CD14-positive monocyte (primary cell): Measurements from ENCODE around the gene KIF18A. TPM values are rescaled to one million over a fixed set of nuclear protein-coding genes. Genes with fewer than 3 reads are reported as not detected.

ENCODE experiments used
- DNase-seq, 3 donors: peaks; one replicate each; pipeline ENCODE4 v3.0.0-alpha.2; 2011 to 2022
- H2AFZ ChIP-seq: 2 replicates; pipeline ENCODE4 v1.6.0; 2012; ENCODE audit warnings: mild to moderate bottlenecking, low read depth, low read length, inconsistent platforms; ENCODE audit not compliant: insufficient read depth, poor library complexity, severe bottlenecking
- H3K27ac ChIP-seq, 2 donors: 1 replicate in 1 of 2; 2 replicates in 1 of 2; pipeline ENCODE4 v1.5.1; 2012 to 2013; ENCODE audit warnings: low read length in 2 of 2, control low read depth in 1 of 2, inconsistent platforms in 1 of 2, low read depth in 1 of 2, mild to moderate bottlenecking in 1 of 2
- H3K27me3 ChIP-seq, 2 donors: one replicate each; pipeline versions ENCODE4 v1.6.0 to v1.6.1; 2011 to 2013; ENCODE audit warnings: low read length in 2 of 2; ENCODE audit not compliant: control insufficient read depth in 2 of 2, insufficient read depth in 2 of 2
- H3K36me3 ChIP-seq, 2 donors: replicated peaks in 1 of 2; 1 replicate in 1 of 2; 2 replicates in 1 of 2; pipeline versions ENCODE4 v1.5.1 to v1.6.1; 2012 to 2013; ENCODE audit warnings: low read length in 2 of 2, control low read depth in 1 of 2, inconsistent platforms in 1 of 2, mild to moderate bottlenecking in 1 of 2; ENCODE audit not compliant: insufficient read depth in 2 of 2, control insufficient read depth in 1 of 2
- H3K4me1 ChIP-seq, 2 donors: 1 replicate in 1 of 2; 2 replicates in 1 of 2; pipeline versions ENCODE4 v1.5.1 to v1.6.1; 2012 to 2013; ENCODE audit warnings: low read length in 2 of 2, control low read depth in 1 of 2, inconsistent platforms in 1 of 2, mild to moderate bottlenecking in 1 of 2, moderate library complexity in 1 of 2; ENCODE audit not compliant: insufficient read depth in 2 of 2, control insufficient read depth in 1 of 2
- H3K4me2 ChIP-seq: replicated peaks from 2 replicates; pipeline ENCODE3; 2012; ENCODE audit warnings: low read length, moderate library complexity, mild to moderate bottlenecking; ENCODE audit not compliant: poor library complexity, severe bottlenecking; ENCODE audit errors: extremely low read depth
- H3K4me3 ChIP-seq, 3 experiments: fragments of 200-600 bp in 1 of 3; sonication (generic) in 1 of 3; replicated peaks in 1 of 3; 1 replicate in 2 of 3; 2 replicates in 1 of 3; pipeline ENCODE4 v1.5.1; 2011 to 2013; ENCODE audit warnings: low read length in 3 of 3, mild to moderate bottlenecking in 3 of 3, control low read depth in 2 of 3, low read depth in 2 of 3, inconsistent platforms in 1 of 3, moderate library complexity in 1 of 3
- H3K79me2 ChIP-seq: 2 replicates; pipeline ENCODE4 v1.6.0; 2012; ENCODE audit warnings: mild to moderate bottlenecking, control low read depth, inconsistent platforms, low read length, moderate library complexity; ENCODE audit not compliant: insufficient read depth
- H3K9ac ChIP-seq: 2 replicates; pipeline ENCODE4 v1.6.0; 2017; ENCODE audit warnings: low read length, mild to moderate bottlenecking; ENCODE audit not compliant: insufficient read depth, poor library complexity, severe bottlenecking
- H3K9me3 ChIP-seq, 2 donors: replicated peaks in 1 of 2; 1 replicate in 1 of 2; 2 replicates in 1 of 2; pipeline versions ENCODE4 v1.5.1 to v1.6.1; 2012 to 2013; ENCODE audit warnings: low read length in 2 of 2, control low read depth in 1 of 2; ENCODE audit not compliant: control insufficient read depth in 1 of 2, insufficient read depth in 1 of 2
- H4K20me1 ChIP-seq: 2 replicates; pipeline ENCODE4 v1.6.0; 2012; ENCODE audit warnings: mild to moderate bottlenecking, low read length, control low read depth, moderate library complexity; ENCODE audit not compliant: insufficient read depth
- H3K27ac Mint-ChIP-seq, 7 donors: one replicate each; pipeline ENCODE4 v1.8.0; 2020; ENCODE audit warnings: mild to moderate bottlenecking in 7 of 7, mixed read lengths in 7 of 7, moderate library complexity in 6 of 7, inconsistent platforms in 2 of 7
- H3K27me3 Mint-ChIP-seq, 3 donors: one replicate each; pipeline ENCODE4 v1.8.0; 2021 to 2022; ENCODE audit warnings: low read depth in 3 of 3, mild to moderate bottlenecking in 3 of 3, mixed read lengths in 3 of 3, moderate library complexity in 3 of 3, inconsistent platforms in 1 of 3
- H3K36me3 Mint-ChIP-seq, 2 donors: one replicate each; pipeline ENCODE4 v1.8.0; 2020; ENCODE audit warnings: mixed read lengths in 2 of 2, inconsistent platforms in 1 of 2, mild to moderate bottlenecking in 1 of 2
- H3K4me1 Mint-ChIP-seq: one replicate; pipeline ENCODE4 v1.8.0; 2020; ENCODE audit warnings: mild to moderate bottlenecking, mixed read lengths
- H3K4me3 Mint-ChIP-seq, 2 donors: one replicate each; pipeline ENCODE4 v1.8.0; 2020; ENCODE audit warnings: mild to moderate bottlenecking in 2 of 2, mixed read lengths in 2 of 2, moderate library complexity in 1 of 2
- H3K9me3 Mint-ChIP-seq, 7 donors: one replicate each; pipeline ENCODE4 v1.8.0; 2020 to 2022; ENCODE audit warnings: mixed read lengths in 7 of 7, mild to moderate bottlenecking in 6 of 7, moderate library complexity in 6 of 7, inconsistent platforms in 2 of 7
- CTCF ChIP-seq: fragments of 200-600 bp; IDR thresholded peaks from one replicate; pipeline ENCODE4 v1.8.0; 2022; ENCODE audit warnings: antibody characterized with exemption, mild to moderate bottlenecking
- WGBS: methylation state at CpG from one replicate; pipeline ENCODE4 v1.1.5; 2013; ENCODE audit warnings: missing lambda C conversion rate; ENCODE audit not compliant: insufficient coverage; 5-methylcytosine and 5-hydroxymethylcytosine counted together
- intact Hi-C, 2 donors: fragments of 100-400 bp; cut with micrococcal nuclease; formaldehyde crosslinking; loops; one replicate each; pipeline versions ENCODE4 v1.15.0 to v1.15.1; 2023
- polyA plus RNA-seq, 3 donors: library from polyadenylated mRNA; depleted of rRNA in 1 of 3; unstranded in 2 of 3; stranded (reverse) in 1 of 3; fragments of 300-500 nt in 2 of 3; fragments of >200 nt in 1 of 3; fragmentation: Illumina TruSeq in 2 of 3; gene quantifications; 1 replicate in 2 of 3; 2 replicates in 1 of 3; pipeline ENCODE4 v1.2.3, GENCODE V29; 2012 to 2021

The KIF18A gene
- polyA plus RNA-seq, 3 donors = 0.13 to 0.73 TPM; not detected in 1

GRCh38 chr11:28144808-28145207, 36.9 kb upstream of the KIF18A start:
- H3K9me3 ChIP-seq = peaks cover 8% of the 10 kb centered on the region in 2 donors
- TF ChIP-seq CTCF = no peak
- H3K4me1 Mint-ChIP-seq = no peaks in the 10 kb centered on the region
- no peaks in the 10 kb centered on the region for H3K27me3 Mint-ChIP-seq
- H3K27me3 ChIP-seq = no peaks in the 10 kb centered on the region
- H3K27ac ChIP-seq = no peak overlapping the region
- no peak overlapping the region for H3K4me3 Mint-ChIP-seq
- H3K79me2 ChIP-seq = no peaks in the 10 kb centered on the region
- no peaks in the 10 kb centered on the region for H4K20me1 ChIP-seq
- H3K4me1 ChIP-seq = no peaks in the 10 kb centered on the region
- peaks cover 2 to 11% (median 6%) of the 10 kb centered on the region in 7 donors for H3K9me3 Mint-ChIP-seq
- no peak overlapping the region for H2AFZ ChIP-seq
- no peaks in the 10 kb centered on the region for H3K36me3 Mint-ChIP-seq
- H3K27ac Mint-ChIP-seq = no peak overlapping the region
- intact Hi-C loops = no loop called here
- no peak overlapping the region for H3K9ac ChIP-seq
- H3K4me3 ChIP-seq = no peak overlapping the region
- no peak for DNase-seq
- H3K4me2 ChIP-seq = no peak overlapping the region
- H3K36me3 ChIP-seq = no peaks in the 10 kb centered on the region
- no CpG with 5 or more reads among the region's 2 CpGs for WGBS

GRCh38 chr11:28142724-28143123, 34.8 kb upstream of the KIF18A start:
- WGBS = no CpG with 5 or more reads among the region's 1 CpG
- no peak for TF ChIP-seq CTCF
- no peak overlapping the region for H3K27ac Mint-ChIP-seq
- H4K20me1 ChIP-seq = no peaks in the 10 kb centered on the region
- H3K27ac ChIP-seq = no peak overlapping the region
- no peaks in the 10 kb centered on the region for H3K36me3 Mint-ChIP-seq
- H3K4me1 Mint-ChIP-seq = no peaks in the 10 kb centered on the region
- no peak overlapping the region for H3K4me2 ChIP-seq
- no peaks in the 10 kb centered on the region for H3K79me2 ChIP-seq
- H3K4me3 ChIP-seq = no peak overlapping the region
- H3K27me3 Mint-ChIP-seq = no peaks in the 10 kb centered on the region
- no peaks in the 10 kb centered on the region for H3K4me1 ChIP-seq
- H2AFZ ChIP-seq = no peak overlapping the region
- H3K27me3 ChIP-seq = no peaks in the 10 kb centered on the region
- H3K9ac ChIP-seq = no peak overlapping the region
- H3K9me3 Mint-ChIP-seq = peaks cover 8 to 21% (median 19%) of the 10 kb centered on the region in 7 donors
- DNase-seq = no peak
- H3K9me3 ChIP-seq = peaks cover 19 to 22% of the 10 kb centered on the region in 2 donors
- intact Hi-C loops = no loop called here
- H3K36me3 ChIP-seq = no peaks in the 10 kb centered on the region
- H3K4me3 Mint-ChIP-seq = no peak overlapping the region
